HG03378 (cell line): ENCODE measurements around the gene SH3PXD2A.
"Not testable (repeated sequence)": the region's sequence is repeated elsewhere in the genome, so short reads cannot be mapped to it uniquely, and the experiment has no call there.

Experiments
- ATAC-seq: cut with Tn5 transposase; IDR thresholded peaks from one replicate; pipeline ENCODE4 v1.9.1; 2021; ENCODE audit warnings: mild to moderate bottlenecking, moderate library complexity; ENCODE audit not compliant: unreplicated experiment

SH3PXD2A gene

DNA sequence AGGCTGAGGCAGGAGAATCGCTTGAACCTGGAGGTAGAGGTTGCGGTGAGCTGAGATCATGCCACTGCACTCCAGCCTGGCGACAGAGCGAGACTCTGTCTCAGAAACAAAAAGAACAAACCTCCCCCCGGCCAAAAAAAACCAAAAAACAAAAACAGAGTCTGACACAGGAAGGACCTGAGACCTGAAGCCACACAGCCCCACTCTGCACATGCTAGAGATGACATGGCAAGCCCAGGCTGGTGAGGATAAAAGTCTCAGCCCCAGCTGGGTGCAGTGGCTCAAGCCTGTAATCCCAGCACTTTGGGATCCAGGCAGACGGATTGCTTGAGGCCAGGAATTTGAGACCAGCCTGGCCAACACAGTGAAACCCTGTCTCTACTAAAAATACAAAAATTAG is 222.5 kb downstream of the SH3PXD2A start:
- not testable (repeated sequence) for ATAC-seq

DNA sequence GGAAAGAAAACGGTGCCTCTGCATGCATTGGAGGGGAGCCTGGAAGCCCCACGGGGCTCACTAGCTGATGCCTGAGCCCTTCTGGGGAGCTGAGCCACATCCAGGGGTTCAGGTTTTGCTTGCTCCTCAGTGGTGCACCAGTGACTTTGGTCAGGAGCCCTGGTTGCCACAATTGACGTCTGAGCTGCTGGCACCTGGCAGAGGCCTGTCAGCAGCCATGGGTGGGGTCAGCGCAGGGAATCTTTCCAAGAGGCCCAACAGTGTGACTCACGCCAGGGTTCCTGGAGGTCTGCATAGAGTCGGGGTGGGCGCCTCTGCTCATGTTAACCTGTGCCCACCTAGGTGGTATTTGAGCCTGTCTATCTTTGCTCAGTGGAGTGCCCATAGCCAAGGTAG is 223.1 kb downstream of the SH3PXD2A start:
- no peak for ATAC-seq

DNA sequence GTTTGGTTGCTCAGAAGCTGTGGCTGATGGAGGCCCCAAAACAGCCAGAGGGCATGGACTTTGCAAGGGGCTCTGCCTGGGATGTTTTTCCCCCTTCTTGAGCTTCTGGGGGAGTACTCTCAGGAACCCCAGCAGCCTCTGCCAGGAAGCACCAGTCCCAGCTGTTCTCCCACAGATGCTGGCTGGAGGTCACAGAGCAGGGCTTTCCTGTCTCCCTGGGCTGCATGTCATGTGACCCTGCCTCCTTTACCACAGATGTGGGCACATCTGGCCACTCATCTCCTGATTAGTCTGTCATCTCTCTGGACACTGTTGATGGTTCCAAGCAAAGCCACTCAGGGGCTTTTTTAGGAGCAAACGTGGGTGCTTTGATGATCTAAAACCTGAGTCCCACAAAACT is 225.2 kb downstream of the SH3PXD2A start:
- no peak for ATAC-seq

DNA sequence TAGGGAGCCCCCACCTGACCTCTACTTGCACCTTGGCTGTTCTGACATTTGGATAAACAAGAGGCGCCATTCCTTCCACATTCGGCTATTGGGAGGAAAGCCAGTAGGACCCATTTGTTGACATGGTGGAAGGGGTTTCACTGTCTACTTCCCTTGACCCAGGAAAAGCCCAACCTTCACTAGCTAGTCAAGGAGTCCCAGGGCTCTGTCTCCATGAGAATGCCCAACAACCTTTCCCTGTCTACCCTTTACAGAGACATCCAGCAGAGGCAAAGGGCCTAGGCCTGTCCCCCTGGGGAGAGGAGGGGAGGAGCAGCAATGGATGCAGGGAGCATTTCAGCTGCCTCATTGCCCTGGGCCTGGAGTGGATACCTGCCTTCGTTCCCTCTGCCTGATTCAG is 225.8 kb downstream of the SH3PXD2A start:
- no peak for ATAC-seq

DNA sequence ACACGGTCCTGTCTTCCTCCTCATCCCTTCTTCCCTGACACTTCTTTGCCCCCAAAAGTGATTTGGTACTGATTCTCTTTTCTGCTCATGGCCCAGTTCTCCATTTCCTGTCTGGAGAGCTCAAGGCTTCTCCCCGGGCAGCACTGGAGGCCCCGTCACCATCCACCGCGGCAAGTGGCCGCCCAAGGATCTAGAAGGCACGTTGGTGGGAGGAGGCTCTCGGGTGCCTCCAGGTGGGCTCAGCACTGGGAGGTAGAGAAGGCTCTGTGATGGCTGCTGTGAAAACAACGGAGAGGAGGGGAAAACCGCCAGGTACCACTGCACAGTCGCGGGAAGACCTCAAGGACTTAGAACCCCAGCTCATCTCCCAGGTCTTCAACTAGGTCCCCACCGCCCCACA is 227.5 kb downstream of the SH3PXD2A start:
- ATAC-seq: no peak

DNA sequence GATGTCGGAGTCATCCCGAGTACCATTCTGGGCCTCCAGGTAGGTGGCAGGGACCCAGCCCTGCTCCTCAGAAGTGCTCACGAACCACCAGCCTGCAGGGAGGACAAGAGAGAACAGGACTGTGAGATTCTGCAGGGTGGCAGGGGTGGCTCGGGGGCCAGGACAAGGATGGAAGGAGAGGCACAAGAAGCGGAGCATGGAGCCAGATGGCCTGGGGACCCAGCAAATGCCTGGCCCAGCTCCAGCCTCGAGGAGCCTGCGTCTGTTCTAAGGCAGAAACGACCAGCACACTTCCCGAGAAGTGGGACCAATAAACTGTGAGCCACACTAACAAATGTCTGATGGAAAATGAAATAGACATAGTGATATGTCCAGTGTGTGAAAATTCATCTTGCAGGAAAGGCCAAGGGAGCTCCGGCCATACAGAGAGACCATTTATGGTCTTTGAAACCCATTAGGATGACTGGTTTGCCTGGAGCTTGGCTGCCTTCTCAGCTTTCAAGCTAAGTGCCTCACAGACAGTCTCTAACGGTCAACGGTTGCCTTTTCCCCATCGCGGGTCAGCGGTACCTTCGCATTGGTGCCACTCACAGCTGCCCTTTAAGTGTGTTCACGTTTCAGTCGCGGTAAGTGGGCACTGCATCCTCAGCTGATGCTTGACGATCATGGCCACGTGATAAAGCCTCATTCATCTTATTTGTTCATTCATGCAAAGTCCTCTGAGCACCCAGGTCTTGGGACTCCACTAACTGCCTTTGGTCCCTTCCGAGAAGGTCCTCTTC is 228.1 kb downstream of the SH3PXD2A start:
- no peak for ATAC-seq

DNA sequence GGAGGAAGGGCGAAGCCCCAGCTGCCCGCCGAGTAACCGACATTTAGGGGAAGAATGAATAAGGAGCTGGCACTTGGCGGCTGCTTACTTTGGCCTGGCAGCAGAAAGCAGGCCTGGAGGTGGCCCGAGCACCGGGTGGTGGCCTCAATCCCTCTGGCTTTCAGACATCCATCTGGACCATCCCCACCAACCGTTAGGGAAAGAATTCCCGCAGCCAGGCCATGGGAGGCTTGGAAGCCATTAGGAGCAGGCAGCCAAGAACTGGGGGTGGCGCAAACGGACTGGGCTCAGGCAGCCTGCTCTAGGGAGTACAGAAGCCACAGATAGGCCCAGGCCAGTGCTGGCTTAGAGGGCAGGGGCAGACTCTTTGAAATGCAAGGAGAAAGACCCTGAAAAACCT is 229.2 kb downstream of the SH3PXD2A start:
- ATAC-seq: no peak

DNA sequence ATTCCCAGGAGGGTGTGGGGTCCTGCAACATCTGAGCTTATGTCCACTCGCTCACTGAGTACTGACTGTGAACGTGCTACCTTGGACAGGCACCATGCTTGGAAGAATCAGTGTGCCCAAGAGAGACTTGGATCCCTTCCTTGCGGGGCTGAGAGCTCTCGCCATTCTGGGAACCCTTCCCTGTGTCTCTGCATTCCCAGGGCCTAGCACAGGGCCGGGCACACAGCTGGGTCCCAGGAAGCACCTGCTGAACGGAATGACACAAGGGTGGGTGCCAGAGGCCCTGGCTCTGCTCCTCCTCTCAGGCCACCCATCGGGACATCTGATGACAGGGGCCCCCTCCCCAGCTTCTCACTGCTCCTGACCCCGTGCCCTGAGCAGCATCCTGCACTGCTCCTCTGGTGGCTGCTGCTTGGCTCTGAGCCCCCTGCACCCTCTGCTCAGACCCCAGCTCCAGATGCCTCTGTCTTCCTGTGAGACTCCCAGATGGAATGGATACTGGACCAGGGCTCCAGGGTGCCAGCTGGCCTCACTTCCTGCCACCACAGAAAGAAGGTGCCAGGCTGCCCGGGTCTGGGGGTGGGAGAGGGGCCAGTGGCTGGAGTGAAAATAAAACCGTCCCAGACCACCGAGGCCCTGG is 232.3 kb downstream of the SH3PXD2A start:
- ATAC-seq: no peak

DNA sequence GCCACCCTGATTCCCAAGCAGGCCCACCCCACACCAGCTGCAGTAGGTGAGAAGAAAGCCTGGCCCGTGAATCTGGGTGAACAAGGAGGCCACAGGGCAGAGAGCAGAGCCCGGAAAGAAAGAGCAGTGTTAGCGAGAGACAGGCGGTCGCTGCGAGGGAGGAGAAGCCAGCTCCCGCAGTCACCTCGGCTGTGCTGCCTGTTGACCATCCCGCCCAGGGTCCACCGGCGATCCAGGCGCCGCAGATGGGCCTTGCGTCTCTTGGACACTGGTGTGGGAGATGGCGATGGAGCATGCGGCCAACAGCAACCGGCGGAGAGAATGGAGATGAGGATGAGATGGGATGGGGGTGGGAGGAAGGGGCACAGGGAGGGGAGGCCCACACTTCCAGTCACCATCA is 233.1 kb downstream of the SH3PXD2A start:
- no peak for ATAC-seq

DNA sequence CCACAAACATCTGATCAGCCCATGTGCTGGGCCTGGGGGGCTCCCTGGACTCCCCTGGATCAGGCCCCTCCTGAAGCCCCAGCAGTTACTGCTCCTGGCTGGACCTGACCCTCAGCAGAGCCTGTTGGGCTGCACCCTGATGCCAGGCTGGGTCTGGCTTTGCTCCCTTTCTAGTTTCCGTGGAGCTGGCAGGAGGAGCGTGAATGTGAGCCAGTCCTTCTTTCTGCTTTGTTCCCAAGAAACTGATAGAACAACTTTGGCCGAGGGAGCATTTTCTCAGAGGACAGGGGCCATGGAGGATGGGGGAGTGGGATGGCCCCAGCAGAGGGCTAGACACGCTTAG is 233.6 kb downstream of the SH3PXD2A start:
- ATAC-seq: no peak

DNA sequence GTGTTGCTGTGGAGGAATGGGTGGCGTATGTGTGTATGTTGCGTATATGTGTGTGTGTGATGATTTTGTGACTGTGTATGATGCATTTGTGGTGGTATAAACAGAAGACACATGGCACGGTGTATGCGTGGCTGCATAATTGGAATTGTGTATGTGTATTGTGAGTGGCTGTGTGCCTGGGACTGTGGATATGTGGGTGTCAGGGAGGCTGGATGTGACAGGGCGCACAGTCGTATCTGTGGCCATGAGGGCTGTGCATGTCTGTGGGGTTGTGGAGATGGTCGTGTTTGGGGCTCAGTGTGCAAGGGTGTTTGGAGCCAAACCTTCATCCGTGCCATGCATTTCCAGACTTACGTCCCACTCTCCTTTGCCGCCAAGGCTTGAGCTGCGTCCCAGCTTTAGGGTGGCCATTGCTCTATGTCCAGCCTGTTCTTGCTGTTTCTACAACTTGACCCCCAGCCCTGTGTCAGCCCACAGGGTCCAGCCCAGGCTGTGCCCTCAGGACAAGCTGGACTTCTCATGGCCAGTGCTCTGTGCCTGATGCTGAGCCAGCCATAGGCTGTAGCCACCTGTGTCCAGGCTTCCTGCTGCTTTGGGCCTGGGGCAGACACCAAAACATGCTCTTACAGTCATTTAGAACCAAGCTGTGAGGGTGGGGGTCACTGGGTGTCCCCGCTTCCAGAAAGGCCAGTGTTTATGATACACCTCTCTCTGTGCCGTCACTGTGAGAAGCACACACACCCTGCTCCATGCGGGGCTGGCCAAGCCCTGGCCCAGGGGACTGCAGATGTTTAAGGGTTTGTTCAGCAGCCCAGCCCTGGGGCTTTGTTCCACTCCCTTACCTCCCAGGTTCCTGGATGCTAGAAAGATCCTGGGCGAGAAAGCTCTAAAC is 234.2 kb downstream of the SH3PXD2A start:
- no peak for ATAC-seq

DNA sequence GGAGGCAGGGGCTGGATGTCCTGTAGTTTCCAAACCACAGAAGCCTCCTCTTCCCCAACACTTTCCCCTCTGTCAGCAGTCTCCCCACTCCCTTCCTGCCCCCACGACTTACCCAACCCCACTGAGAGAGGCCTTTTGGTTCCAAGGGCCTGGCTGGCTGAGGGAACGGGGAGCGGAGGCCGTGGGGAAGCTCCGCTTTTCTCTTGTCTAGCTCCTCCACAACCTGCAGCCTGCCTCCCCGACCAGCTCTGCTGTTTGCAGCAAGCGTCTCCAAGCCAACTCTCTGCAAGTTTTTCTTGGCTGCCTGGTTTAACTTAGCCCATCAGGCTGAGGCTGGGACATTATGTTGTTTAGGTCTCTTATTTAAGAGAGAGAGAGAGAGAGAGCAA is 235.0 kb downstream of the SH3PXD2A start:
- ATAC-seq: no peak

DNA sequence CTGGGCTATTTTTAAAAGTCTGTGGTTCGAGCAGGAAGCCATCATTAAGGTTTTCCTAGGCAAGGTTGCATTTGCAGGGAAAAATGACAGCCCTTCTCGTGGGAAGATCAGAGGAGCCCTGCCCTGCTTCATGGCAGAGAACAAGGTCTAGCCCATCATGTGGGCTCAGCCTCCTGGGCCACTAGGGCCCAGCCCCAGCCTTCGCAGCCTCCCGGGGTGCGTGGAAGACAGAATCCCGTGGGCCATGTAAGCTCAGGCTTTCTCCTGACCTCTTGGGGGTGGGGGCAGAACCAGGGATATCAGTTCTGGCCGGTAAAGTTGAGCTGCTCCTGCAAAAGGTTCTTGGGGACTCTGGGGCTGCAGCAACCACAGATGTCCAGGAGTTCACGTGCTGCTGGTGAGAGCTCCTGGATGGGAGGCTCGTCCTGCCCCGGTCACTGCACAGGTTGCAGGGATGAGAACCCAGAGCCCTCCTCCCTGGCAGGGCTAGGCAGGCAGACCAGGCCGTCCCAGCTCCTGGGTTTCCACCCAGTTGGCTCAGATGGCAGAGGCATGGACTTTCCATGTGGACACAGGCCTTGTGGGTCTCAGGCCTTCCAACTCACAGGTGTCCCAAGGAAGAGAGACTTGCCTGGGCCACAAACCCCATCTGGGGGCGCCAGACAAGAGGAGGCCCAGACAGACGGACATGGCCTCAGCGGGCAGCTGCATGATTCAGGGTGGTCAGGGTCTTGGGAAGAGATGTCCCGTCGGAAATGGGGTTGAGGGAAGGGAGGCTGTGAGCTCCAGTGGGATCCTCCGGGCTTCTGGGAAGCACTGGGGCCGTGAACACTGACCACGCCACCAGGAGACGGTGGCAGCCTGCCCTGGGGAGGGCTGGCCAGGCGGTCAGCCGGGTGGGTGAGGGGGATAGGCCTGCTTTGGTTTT is 235.7 kb downstream of the SH3PXD2A start:
- no peak for ATAC-seq

DNA sequence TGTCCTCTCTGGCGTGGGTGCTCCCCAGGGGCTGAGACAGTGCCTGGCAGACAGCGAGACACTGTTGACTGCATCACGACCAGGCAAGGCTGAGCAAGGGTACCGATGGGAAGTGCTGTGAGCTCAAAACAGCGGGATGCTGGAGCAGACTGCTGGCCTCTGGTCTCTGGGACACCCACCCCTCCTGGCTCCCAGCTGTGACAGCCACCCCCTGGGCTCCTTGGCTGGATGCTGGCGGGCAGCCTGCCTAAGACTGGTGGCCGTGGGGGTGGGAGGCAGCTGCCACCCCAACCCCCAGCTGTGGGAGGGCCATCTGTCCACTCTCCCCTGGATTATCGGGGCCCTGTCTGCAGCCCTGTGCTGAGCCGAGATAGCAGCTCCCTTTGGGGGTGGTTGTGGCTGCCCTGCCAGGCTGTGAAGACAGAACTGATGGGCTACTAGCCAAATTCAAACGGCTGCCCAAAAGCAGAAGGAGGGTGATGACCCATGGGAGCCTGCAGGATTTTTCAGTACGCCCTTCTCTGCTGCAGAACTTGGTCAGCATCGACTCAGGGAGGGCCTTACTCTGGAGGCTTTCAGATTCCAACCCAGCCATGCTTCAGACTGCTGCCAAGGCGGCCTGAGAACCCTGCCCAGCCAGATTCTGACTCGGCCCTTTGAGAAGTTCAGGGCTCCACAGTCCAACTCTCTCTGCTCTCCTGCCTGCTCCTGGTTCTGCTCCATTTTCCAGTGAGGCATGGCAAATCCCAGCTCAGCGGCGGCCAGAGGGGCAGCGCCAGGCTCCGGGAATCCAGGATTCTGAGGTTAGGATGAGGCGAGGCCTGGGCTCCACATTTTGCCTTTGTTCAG is 236.6 kb downstream of the SH3PXD2A start:
- no peak for ATAC-seq

DNA sequence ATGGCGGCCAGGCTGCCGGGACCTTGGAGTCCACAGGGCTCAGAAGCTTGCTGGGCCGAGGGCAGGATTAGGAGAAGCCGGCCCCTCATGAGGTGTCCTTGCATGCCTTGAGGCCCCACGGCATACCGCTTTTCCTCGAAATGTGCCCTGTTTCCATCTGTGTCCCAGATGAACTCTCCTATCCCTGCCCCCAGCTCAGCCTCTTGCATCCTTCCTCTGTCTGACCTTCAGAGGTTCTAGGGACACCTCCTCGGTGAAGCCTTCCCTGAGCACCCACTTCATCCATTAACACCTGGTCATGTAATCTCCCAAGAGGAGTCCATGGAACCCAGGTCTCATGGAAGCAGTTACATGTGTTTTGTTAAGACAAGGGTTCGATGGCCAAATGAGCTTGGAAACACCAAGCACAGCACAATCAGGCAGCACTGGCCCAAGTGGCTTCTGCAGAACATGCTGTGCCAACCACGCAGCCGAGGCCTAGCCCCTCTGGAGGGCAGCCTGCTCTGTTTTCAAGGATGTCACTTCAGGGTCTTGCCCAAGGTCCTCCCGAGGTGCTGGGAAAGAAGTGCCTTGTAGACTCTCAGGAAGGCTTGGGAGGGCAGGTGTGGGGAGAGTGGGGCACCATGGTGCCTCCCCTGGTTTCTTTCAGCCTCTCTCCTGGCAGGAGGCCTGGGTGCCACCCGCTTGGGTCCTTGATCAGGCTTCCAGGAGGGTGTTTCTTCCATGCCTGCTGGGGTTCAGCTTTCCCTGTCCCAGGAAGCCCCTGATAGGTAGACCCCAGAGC is 237.6 kb downstream of the SH3PXD2A start:
- no peak for ATAC-seq

DNA sequence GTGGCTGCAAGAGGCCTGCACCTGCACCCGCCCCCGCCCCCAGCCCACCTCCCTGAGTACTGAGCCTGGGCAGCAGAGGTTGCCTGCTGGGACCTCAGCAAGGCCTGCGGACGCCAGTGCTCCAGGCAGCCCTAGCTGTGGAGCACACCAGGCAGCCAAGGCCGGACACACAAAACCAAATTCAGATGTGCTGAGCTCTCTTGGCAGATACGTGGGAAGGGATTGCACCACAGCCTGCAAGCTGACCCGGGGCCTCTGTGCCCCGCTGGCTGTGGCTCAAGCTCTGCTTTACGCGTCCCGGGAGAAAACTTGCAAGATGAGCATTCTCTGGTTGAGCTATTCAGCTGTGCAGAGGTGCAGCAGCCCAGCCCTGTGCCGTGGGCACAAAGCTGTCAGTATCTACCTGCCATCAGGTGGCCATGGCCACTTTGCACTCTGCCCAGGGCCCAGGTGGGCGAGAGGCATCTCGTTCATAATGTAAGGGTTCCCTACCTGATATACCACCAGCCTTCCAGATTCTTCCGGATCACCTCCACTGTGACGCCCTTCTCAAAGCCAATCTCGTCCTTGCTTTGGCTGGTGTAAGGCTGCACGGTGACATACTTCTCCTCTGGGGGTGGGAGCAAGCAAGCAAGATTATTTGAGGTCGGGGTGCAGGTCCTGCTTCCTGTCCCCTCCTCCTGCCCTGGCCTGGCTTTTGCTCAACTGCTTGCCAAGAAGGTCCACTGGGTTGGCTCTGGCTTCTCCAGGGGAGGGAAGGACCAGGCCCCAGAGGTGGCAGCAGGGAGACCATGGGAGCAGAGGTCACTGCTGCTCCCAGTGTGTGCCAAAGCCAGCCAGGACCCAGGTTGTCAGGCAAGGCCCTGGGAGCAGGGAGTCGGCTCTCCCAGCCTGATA is 238.4 kb downstream of the SH3PXD2A start:
- ATAC-seq: no peak

DNA sequence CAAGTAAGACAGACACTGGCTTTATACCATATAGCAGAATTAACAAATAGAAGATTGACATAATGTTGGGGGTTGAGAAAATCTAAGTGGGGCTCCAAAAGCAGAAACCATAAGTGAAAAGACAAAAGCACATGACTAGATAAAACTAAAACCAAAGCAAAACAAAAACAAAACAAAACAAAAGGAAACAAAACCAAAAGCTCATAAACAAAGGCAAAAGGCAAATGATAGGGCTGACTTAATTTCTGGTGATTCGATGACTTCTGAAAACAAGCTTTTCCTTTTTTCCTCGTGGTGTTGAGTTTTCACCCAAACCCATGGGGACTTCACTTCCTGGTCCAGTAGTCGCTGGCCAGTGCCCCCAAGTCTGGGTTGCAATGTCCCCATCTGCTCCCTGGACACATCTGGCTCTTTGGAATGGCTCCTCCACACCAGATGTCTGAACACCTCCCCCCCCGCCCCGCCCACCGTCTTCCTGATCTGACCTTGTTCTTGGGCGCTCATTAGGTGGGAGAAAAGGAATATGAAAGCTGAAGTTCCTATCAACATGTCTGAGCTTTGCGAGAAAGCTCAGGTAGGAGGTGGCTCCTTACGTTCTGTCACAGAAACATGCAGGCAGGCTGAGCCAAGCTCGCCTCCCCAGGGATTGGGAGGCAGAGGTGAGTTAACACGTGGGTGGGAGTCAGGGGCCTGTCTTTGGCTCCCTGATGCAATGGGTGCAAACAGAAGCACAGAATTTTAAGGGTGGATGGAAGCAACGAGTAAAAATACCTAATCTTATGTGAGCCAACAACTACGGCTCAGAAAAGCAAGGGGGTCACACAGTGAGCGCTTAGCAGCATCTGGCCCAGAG is 240.8 kb downstream of the SH3PXD2A start:
- ATAC-seq: no peak
